Stomach (tissue), 9 donors: Measurements from ENCODE around the gene ASXL2. TPM values are rescaled to one million over a fixed set of nuclear protein-coding genes. Genes with fewer than 3 reads are reported as not detected.

Experiments used
- DNase-seq, 2 donors: peaks; one replicate each; pipeline versions ENCODE4 v3.0.0 to v3.0.0-alpha.2; 2013 to 2019
- H3K27ac ChIP-seq, 5 donors: fragments of 200-600 bp in 4 of 5; sonication (generic) in 4 of 5; one replicate each; pipeline ENCODE4 v1.5.1; 2013 to 2019; ENCODE audit warnings: mild to moderate bottlenecking in 1 of 5, moderate library complexity in 1 of 5
- H3K27me3 ChIP-seq, 3 donors: fragments of 200-600 bp; sonication (generic); one replicate each; pipeline ENCODE4 v1.5.1; 2017 to 2019; ENCODE audit warnings: mixed run types in 1 of 3
- H3K36me3 ChIP-seq, 4 donors: fragments of 200-600 bp; sonication (generic); 1 replicate in 3 of 4; 2 replicates in 1 of 4; pipeline ENCODE4 v1.5.1; 2016 to 2019
- H3K4me1 ChIP-seq, 4 donors: fragments of 200-600 bp; sonication (generic); one replicate each; pipeline ENCODE4 v1.5.1; 2016 to 2019
- H3K4me3 ChIP-seq, 4 donors: fragments of 200-600 bp; sonication (generic) in 3 of 4; one replicate each; pipeline ENCODE4 v1.5.1; 2016 to 2019; ENCODE audit warnings: mild to moderate bottlenecking in 1 of 4
- H3K9me3 ChIP-seq, 4 donors: fragments of 200-600 bp; sonication (generic); one replicate each; pipeline ENCODE4 v1.5.1; 2016 to 2019
- CTCF ChIP-seq, 7 experiments: fragments of 450-650 bp in 4 of 7; fragments of 200-600 bp in 3 of 7; sonication (generic) in 3 of 7; IDR thresholded peaks; one replicate each; pipeline ENCODE4 v1.5.1; 2016 to 2019; ENCODE audit warnings: antibody characterized with exemption in 7 of 7, control low read depth in 2 of 7, mild to moderate bottlenecking in 1 of 7
- EP300 ChIP-seq: sonication (generic); formaldehyde crosslinking; IDR thresholded peaks from one replicate; pipeline ENCODE4 v1.6.1; 2017; ENCODE audit warnings: antibody characterized with exemption
- POLR2A ChIP-seq, 4 donors: fragments of 450-650 bp; IDR thresholded peaks; one replicate each; pipeline ENCODE4 v1.6.1; 2016; ENCODE audit warnings: antibody characterized with exemption in 4 of 4, control low read depth in 2 of 4, mild to moderate bottlenecking in 1 of 4, moderate library complexity in 1 of 4
- POLR2AphosphoS5 ChIP-seq, 3 donors: sonication (generic); formaldehyde crosslinking; IDR thresholded peaks; one replicate each; pipeline ENCODE4 v1.6.1; 2016; ENCODE audit warnings: antibody characterized with exemption in 3 of 3
- WGBS, 5 donors: extraction: QIAGEN DNeasy Blood & Tissue Kit in 3 of 5; methylation state at CpG; one replicate each; pipeline versions ENCODE4 v1.1.5 to v1.1.7; 2013 to 2018; 5-methylcytosine and 5-hydroxymethylcytosine counted together
- intact Hi-C: fragments of 100-400 bp; cut with DNase I; formaldehyde crosslinking; loops from one replicate; pipeline ENCODE4 v1.15.1; 2023; ENCODE audit warnings: low total_unique reads
- polyA plus RNA-seq, 3 donors: library from polyadenylated mRNA; stranded (reverse); fragments of 200-250 nt; gene quantifications; one replicate each; pipeline ENCODE4 v1.2.3, GENCODE V29; 2013
- small RNA-seq, 4 donors: library from RNA; depleted of rRNA; stranded (forward); fragments of <200 nt; gene quantifications; one replicate each; pipeline ENCODE3, GENCODE V24; 2016
- total RNA-seq, 5 donors: library from RNA; depleted of rRNA; stranded (reverse); fragments of >200 nt; gene quantifications; one replicate each; pipeline versions ENCODE4 v1.1.0 to v1.2.3, GENCODE V29; 2014 to 2016
- donor health status: healthy with polysubstance abuse.
- donor health status: Bipolar disorder and iron deficiency.
- donor health status: healthy.

ASXL2 gene
- total and polyA plus RNA-seq, 8 donors, result 1.6 to 26.5 (median 12.8) TPM

GRCh38 chr2:25685741-25686140, 192.5 kb downstream of the ASXL2 start:
- Histone ChIP-seq H3K9me3 (no peaks in the 10 kb centered on the region), H3K27me3 (no peaks in the 10 kb centered on the region), H3K27ac (peak overlapping the region in 1 of 5 donors; percentile 11), H3K4me3 (no peak overlapping the region), H3K36me3 (no peaks in the 10 kb centered on the region), H3K4me1 (no peaks in the 10 kb centered on the region)
- WGBS, 5 donors, result 86 to 88% (median 87%) methylated on average over 2 of the region's 2 CpGs
- no peak for DNase-seq
- intact Hi-C loops, result no loop called here
- TF ChIP-seq POLR2A (IDR thresholded peaks at IDR 0.05), result no peak

DNA sequence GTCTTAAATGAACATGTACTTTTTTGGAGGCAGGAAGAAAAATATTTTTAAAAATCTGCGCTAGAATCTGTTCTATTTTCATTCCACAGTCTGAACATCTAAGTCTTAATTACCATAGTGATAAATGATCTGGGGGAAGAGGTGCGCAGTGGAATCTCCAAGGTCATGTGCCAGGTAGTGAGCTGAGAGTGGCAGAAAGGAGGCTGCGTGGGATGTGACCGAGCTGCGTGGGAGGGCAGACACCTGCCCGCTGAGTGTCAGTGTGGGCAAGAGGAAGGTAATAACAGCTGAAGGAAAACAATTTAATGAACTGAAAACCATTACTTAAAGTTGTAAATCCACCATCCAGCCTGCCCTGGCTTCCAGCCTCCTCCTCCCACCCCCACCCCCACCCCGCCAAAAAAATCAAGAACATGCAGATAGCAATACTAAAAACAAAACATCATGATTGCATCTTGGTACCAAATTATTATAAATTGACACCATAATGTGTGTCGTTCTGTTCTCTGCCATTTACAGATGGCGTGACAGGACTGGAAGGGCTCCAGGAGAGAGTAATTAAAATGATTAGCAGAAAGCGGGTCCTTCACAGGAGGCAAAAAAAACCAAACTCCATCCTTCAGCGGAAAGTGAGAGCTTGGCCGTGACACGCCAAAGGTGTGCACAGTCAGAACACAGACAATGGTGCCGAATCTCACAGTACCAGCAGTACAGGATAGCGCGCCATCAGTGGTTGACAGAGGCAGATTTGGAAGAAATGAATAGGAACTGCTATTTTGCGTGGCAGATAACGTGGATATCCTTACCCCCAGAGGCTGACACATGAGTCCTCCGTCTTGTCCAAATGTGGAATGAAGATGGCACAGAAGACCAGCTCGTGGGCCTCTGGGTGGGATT, 193.5 kb downstream of the ASXL2 start:
- Histone ChIP-seq H3K27ac (no peak overlapping the region), H3K27me3 (no peaks in the 10 kb centered on the region), H3K4me1 (no peaks in the 10 kb centered on the region), H3K4me3 (no peak overlapping the region), H3K36me3 (no peaks in the 10 kb centered on the region), H3K9me3 (no peaks in the 10 kb centered on the region)
- intact Hi-C loops, result no loop called here
- TF ChIP-seq CTCF (IDR thresholded peaks at IDR 0.05) (no peak), EP300 (no peak), POLR2A (IDR thresholded peaks at IDR 0.05) (no peak), POLR2AphosphoS5 (IDR thresholded peaks at IDR 0.05) (no peak)
- WGBS, 5 donors, result 80 to 85% (median 83%) methylated on average over 20 of the region's 20 CpGs
- DNase-seq, result no peak

Small RNA genes within 50 kb of the gene (small RNA-seq; reads per million reads assigned to genes)
- gene NDUFB4P4 (0 reads per million in 4 donors), gene RF00019 (0 reads per million in 4 donors)

Other genes with a start within 250 kb of the ASXL2 start
- gene DTNB, start 204.9 kb downstream of the ASXL2 start, total RNA-seq, result 10 to 100 TPM; 10.5 to 70.0 (median 16.5) TPM
- gene DTNB, start 204.9 kb downstream of the ASXL2 start, polyA plus RNA-seq, result 10 to 100 TPM; 23.1 to 69.5 (median 44.4) TPM
- gene KIF3C, start 104.0 kb upstream of the ASXL2 start, total RNA-seq, result 1 to 10 TPM in 3 of 5 donors, under 1 TPM in 1, not detected in 1; 0.29 to 7.3 (median 3.2) TPM
- 1 to 10 TPM; 1.1 to 2.4 (median 1.2) TPM for gene KIF3C, start 104.0 kb upstream of the ASXL2 start, polyA plus RNA-seq
- 100 to 1,000 TPM in 3 of 5 donors, 10 to 100 TPM in 2; 22.2 to 591 (median 106) TPM for gene RAB10, start 155.6 kb upstream of the ASXL2 start, total RNA-seq
- 10 to 100 TPM; 39.3 to 60.8 (median 60.2) TPM for gene RAB10, start 155.6 kb upstream of the ASXL2 start, polyA plus RNA-seq